Measurements from ENCODE around the gene TMEM270.
"Not testable (repeated sequence)": the region's sequence is repeated elsewhere in the genome, so short reads cannot be mapped to it uniquely, and the experiment has no call there.

The TMEM270 gene, protein sequence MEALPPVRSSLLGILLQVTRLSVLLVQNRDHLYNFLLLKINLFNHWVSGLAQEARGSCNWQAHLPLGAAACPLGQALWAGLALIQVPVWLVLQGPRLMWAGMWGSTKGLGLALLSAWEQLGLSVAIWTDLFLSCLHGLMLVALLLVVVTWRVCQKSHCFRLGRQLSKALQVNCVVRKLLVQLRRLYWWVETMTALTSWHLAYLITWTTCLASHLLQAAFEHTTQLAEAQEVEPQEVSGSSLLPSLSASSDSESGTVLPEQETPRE

DNA sequence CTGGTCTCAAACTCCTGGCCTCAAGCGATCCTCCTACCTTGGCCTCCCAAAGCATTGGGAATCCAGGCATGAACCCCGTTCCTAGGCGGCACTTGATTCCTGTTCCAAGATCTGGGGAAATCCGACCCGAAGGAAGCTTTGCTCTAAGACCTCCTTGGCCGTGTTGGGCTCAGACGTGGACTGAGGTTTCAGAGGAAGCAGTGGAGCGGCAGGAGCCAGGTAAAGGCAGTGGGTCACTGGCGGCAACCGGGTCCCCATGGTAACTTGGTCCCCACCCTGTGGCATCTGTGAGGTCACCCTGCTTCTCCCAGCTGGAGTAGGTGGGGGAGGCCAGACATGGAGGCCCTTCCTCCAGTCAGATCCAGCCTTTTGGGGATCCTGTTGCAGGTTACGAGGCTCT, at the start of gene TMEM270:
TSS of gene TMEM270 (plus strand) at position 301 of the 400 bp plus-strand sequence. CDS start at position 337, 36 bp downstream.
- DNase-seq (ENCODE audit: low spot score): no peak

DNA sequence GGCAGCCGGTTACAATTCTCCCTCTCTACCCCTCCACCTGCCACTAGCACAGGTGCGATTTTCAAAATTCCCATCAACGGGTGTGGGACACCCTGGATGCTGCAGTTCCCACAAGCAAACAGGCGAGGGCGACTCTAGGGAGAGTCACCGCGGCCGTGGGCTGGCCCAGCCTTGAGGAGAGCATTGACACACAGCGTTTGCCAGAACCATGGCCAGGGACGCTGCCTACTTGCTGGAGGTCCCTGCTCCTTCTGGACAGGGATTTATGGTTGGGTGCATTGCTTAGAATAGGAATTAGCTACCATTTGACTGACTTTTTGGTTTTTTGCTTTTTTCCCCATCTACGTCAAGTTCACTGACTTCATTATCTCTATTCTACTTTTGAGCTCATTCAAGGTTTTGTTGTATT, 49.2 kb upstream of the TMEM270 start:
- no peak for DNase-seq (ENCODE audit: low spot score)

DNA sequence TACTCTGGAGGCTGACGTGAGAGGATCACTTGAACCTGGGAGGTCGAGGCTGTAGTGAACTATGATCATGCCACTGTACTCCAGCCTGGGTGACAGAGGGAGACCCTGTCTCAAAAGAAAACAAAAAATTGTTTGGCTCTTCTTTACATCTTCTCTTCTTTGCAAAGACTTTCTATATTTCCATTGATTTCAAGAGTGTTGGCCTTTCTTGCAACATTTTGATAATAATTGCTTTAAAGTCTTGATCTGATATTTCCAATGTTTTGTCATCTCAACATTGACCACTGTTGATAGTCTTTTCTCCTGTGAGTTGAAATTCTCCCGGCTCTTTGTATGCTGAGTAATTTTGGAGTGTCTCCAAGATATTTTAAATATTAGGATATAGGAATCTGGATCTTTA, 48.0 kb upstream of the TMEM270 start:
- no peak for DNase-seq (ENCODE audit: low spot score)

DNA sequence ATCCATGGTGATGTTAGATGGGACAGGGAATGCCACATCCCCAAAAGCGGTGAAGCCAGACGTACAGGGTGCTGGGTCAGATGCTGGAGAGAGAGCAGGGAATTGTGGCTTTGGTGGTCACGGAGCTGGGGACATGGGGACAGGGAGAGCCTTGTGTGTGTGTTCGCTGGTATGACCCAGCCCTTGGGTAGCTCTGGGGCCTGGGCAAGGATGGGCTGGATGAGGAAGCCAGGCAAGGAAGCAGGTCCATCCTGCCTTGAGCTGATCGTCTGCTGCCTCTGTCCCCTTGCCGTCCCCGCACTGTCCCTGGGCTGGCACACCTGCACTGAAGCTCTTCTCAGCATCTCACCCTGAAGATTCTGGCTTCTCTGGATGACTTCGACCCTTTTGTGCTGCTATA, 45.5 kb upstream of the TMEM270 start:
- no peak for DNase-seq (ENCODE audit: low spot score)

DNA sequence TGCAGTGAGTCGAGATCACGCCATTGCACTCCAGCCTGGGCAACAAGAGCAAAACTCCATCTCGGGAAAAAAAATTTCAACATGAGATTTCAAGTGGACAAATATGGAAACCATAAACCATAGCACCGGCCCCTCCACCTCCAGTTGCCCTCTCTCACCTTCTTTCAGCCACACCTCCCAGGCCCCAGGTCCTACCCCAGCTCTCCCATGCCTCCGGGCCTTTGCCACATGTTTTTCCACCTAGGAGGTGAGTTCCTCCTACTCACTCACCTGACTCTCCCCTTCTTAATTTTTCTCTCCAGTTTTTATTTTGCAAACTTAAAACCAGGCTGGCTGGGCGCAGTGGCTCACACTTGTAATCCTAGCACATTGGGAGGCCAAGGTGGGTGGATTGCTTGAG, 43.8 kb upstream of the TMEM270 start:
- no peak for DNase-seq (ENCODE audit: low spot score)

DNA sequence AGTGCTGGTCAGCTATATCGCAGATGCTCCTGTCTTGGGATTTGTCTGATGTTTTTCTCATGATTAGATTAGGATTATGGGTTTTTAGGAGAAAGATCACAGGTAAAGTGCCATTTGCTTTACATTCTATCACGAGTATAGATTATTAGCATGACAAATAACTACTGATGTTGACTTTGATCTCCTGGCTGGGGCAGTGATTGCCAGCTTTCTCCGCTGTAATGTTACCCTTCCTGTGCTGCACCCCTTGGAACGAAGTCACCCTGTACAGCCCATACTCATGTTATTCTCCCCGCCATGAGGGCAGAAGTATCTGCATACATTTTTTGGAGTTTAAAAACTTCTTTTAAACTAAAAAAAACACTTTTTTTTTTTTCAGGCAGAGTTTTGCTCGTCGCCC, 40.9 kb upstream of the TMEM270 start:
- no peak for DNase-seq (ENCODE audit: low spot score)

DNA sequence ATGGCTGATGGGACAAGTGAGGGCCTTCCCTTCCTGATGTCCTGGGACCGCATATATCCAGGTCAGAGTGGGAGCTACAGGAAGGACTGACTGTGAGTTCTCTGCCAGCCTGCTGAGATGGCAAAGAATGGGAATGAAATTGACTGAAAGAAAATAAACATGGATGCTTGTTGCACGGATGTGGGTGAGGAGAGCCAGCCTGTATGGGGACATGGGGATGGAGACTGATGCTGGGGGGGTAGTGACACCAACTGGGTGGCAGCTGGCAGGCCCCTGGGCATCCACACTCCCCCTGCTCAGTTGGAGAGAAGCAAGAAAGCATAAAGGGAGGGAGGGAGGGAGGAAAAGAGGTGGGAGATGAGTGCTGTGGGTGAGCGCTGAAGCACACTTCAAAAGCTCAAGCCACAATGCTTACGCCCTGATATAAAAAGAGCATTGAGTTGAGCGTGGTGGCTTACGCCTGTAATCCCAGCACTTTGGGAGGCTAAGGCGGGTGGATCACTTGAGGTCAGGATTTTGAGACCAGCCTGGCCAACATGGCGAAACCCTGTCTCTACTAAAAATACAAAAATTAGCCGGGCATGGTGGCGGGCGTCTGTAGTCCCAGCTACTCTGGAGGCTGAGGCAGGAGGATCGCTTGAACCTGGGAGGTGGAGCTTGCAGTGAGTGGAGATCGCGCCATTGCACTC, 39.2 kb upstream of the TMEM270 start:
- not testable (repeated sequence) for DNase-seq (ENCODE audit: low spot score)

DNA sequence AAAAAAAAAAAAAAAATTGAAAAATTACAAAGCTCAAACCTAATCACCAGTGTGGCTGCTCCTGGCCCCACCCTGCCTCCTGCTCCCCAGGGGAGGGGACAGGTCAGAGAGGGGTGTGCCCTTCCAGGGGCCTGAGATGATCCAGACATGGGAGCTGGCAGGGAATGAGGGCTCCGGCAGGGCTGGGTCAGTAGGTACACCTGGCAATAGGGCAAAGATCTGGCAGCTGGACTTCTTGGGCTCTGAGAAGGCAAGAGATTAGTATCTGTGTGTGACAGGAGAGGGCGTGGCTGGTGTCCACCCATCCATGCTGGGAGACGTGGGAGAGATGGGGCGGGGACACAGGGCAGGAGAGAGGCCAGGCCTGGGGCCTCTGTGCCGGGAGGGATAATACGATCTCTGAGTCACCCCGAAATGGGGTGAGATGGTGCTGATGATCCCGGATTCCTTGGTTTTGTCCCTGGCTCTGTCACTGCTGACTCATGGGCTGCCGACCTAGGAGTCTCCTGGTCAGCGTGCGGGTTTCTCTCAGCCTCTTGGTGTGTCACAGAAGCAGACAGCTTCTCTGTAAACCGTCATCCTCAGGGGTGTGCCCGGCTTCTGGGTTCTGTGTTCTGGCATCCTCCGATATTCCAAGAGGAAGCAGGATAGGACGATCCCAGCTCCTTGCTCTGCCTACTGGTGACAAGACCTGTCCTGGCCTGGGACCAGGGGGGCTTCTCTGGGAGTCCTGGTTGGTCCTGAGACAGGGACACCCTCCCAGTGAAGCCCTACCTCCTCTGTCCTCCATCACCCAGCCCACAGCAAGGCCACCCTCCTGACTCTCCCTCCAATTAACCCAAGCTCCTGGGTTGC, 38.4 kb upstream of the TMEM270 start:
- DNase-seq (ENCODE audit: low spot score): no peak

DNA sequence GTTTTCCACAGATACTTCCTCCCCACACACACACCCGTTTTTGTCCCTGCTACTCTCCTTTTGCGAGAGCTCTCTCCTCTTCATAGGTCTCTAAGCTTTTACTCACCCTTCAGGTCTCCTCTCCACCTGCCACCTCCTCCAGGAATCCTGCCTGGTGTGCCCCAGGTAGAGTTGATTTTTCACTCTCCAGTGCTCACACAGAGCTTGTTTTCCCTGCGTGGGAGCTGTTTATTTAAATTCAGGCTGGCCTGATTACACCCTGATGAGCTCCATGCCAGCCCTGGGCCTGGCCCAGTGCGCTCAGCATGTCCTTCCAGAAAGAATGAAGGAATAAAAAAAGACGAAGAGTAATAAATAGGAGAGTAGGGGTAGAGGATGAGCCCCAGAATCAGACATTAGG, 37.7 kb upstream of the TMEM270 start:
- DNase-seq (ENCODE audit: low spot score): no peak

DNA sequence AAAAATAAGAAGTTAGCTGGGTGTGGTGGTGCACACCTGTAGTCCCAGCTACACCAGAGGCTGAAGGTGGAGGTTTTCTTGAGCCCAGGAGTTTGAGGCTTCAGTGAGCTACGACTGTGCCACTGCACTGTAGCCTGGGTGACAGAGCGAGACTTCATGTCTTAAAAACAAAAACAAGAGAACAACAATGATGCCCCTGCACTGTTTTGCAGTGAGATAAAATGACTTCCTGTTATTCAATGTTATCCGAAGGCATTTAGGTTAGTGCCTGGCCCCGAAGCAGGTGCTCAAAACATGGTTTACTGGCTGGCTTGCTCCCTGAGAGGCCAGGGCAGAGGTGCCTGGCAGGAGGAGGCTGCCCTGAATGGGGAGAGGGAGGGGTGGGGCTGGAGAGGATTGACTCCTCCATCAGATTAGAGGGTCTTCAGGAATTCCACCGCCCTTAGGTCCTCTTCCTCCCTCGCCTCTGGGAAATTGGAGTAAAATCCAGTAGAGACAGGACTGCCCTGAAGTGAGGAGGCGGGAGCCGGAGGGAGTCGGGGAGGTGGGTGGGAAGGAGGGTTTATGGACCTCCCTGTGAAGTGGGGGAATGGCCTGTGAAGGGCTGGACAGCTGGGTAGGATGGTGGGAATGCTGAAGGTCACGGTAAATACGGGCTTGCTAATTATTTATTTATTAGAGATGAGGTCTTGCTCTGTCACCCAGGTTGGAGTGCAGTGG, 36.9 kb upstream of the TMEM270 start:
- no peak for DNase-seq (ENCODE audit: low spot score)

DNA sequence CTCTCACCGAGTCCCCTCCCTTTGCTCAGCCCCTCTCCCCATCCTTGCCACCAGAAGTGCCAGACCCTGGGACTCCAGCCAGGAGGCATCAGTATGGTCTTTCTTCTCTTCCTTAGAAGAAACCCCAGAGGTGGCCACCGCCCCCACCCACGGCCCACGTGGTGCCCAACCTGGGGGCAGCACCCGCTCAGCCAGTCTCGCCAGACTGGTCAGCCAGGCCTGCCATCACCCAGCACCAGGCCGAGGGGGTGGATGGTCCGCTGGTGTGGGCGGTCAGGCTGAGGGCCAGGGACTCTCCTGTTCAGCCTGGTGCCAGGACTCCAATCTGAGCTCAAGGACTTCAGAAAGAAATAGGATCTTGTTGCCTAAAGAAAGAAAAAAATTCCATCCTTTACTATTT, 36.0 kb upstream of the TMEM270 start:
- DNase-seq (ENCODE audit: low spot score): no peak

DNA sequence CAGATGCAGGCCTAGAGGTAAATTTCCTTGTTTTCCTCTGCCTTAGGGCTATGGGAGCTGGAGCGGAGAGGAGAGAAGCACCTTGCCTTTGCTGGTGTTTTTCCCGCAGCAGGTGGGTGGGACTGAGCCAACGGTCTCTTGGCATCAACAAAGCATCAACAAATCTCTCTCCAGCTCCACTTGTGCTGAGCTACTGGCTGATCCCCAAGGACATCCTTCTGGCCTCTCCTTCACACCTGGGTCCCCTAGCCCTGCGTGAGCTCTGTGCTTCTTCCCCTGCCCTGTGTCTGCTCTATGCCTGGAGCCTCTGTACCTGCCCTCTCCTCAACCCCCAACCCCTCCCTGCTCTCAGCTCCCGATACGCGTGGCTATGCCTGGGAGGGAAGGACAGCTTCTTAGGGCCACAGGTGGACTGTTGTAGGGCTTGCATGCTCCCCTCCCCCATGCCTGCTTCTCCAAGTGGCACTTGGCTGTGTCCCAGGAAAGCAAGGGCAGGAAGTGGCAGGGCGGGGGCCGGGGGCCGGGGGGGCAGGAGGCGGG, 33.3 kb upstream of the TMEM270 start:
- no peak for DNase-seq (ENCODE audit: low spot score)

DNA sequence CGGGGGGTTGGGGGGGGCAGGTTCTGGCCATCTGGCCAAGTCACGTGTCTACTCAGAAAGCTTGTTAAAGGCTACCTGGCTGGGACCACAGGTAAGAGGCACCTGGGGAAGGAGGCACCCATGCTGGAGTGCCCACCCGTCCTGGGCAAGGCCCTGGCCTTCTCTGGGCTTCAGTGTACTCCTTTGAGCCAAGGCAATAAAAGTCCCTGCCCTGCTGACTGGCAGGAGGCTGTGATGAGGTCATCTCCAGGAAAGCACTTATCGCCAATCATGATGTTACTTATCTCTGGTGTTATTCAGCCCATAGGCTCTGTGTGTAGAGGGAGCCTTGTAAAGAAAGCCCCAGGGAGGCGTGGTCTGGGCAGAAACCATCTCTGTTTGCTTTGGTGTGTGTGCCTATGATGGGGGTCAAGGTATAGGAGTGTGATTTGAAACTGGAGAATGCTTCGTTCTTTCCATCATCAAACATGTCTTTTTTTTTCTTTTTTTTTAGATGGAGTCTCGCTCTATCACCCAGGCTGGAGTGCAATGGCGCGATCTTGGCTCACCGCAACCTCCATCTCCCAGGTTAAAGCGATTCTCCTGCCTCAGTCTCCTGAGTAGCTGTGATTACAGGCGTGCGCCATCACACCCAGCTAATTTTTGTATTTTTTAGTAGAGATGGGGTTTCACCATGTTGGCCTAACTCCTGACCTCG, 32.7 kb upstream of the TMEM270 start:
- no peak for DNase-seq (ENCODE audit: low spot score)

DNA sequence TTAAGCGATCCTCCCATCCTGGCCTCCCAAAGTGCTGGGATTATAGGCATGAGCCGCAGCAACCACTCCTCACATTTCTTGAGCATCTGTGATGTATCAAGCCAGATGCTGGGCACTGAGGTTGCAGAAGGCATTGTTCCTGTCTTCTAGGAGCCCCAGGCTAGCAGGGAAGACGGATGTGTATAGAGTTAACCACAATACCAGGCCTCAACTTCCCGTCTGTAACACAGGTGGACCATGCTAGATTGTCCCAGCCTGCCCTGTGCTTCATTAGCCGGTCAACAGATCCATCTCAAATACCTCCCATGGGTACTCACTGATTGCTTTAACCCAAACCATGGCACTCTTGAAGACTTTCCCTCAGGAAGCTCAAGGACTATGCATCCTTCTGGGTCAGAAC, 32.0 kb upstream of the TMEM270 start:
- no peak for DNase-seq (ENCODE audit: low spot score)

DNA sequence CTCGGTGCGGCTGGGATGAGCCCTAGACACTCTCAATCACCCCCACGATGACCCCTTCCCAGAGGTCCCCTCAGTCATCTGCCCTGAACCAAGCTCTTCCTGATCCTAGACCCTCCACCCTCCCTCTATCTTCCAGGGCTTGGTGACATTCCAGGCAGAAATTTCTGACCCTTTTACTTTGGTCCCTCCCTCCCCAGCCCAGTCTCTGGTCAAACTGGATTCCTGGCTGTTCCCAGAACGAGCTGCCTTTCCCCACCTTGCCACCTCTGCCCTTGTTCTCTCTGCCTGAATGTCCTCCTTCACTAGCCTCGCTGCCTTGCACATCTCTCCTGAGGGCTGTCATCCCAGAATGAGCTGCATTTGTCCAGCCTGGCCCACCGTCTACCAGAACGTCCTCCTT, 31.5 kb upstream of the TMEM270 start:
- DNase-seq (ENCODE audit: low spot score): no peak

DNA sequence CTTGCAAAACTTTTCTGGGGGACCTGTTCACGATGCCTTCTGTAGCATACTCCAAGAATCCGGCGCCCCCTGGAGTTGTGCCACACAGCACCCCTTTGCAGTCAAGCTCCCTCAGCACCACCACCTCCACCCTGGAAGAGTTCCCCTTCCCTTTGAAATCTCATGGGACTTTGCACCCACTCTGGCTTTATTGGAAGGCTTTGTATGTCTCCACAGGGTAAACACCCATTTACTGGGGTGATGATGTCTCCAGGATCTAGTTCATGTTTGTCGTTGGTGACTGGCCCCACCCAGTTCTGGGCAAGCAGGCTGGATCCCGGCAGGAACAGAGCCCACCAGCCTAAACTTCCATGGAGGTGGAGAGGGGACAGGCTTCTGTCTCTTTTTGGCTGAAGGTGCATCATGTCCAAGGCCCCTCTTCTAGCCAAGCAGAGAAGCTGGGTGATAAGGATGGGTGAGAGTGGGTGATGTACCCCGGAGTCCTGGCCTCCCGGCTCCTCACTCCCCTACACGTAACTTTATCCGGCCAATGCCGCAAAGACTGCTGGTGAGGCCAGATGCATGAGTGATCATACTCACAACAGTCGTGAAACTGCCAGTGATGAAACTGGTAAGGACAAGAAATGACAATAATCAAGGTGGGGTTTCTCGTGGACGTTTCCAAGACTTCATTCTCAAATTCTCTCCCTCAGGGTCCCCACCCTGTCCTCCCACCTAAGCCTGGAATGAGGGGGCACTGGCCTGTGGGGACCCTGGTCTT, 30.9 kb upstream of the TMEM270 start:
- DNase-seq (ENCODE audit: low spot score): no peak

DNA sequence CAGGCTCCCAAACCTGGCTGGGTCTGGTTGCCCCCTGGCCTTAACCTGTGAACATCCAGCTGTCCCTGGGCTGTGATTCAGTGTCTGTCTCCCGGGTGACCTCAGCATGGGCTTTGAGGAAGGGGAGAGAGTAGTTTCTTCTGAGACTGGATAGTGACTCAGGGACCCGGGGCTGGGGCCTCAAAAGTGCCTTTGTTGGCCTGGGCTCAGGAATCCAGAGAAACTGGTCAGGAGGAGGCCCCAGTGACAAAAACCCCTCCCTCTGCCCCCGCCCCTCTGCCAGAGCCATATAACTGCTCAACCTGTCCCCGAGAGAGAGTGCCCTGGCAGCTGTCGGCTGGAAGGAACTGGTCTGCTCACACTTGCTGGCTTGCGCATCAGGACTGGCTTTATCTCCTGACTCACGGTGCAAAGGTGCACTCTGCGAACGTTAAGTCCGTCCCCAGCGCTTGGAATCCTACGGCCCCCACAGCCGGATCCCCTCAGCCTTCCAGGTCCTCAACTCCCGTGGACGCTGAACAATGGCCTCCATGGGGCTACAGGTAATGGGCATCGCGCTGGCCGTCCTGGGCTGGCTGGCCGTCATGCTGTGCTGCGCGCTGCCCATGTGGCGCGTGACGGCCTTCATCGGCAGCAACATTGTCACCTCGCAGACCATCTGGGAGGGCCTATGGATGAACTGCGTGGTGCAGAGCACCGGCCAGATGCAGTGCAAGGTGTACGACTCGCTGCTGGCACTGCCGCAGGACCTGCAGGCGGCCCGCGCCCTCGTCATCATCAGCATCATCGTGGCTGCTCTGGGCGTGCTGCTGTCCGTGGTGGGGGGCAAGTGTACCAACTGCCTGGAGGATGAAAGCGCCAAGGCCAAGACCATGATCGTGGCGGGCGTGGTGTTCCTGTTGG, 30.0 kb upstream of the TMEM270 start, which contains the start of gene CLDN4:
TSS of gene CLDN4 (plus strand) at position 316 of the 903 bp plus-strand sequence. CDS start at position 522, 206 bp downstream.
- DNase-seq (ENCODE audit: low spot score): no peak

DNA sequence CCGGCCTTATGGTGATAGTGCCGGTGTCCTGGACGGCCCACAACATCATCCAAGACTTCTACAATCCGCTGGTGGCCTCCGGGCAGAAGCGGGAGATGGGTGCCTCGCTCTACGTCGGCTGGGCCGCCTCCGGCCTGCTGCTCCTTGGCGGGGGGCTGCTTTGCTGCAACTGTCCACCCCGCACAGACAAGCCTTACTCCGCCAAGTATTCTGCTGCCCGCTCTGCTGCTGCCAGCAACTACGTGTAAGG, 29.4 kb upstream of the TMEM270 start:
- DNase-seq (ENCODE audit: low spot score): no peak

DNA sequence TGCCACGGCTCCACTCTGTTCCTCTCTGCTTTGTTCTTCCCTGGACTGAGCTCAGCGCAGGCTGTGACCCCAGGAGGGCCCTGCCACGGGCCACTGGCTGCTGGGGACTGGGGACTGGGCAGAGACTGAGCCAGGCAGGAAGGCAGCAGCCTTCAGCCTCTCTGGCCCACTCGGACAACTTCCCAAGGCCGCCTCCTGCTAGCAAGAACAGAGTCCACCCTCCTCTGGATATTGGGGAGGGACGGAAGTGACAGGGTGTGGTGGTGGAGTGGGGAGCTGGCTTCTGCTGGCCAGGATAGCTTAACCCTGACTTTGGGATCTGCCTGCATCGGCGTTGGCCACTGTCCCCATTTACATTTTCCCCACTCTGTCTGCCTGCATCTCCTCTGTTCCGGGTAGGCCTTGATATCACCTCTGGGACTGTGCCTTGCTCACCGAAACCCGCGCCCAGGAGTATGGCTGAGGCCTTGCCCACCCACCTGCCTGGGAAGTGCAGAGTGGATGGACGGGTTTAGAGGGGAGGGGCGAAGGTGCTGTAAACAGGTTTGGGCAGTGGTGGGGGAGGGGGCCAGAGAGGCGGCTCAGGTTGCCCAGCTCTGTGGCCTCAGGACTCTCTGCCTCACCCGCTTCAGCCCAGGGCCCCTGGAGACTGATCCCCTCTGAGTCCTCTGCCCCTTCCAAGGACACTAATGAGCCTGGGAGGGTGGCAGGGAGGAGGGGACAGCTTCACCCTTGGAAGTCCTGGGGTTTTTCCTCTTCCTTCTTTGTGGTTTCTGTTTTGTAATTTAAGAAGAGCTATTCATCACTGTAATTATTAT, 28.9 kb upstream of the TMEM270 start:
- DNase-seq (ENCODE audit: low spot score): no peak

Data from putamen (tissue), 1 donor.